HPDE6-E6E7 (cell line): ENCODE data around the gene PSTPIP1.

Experiments
- DNase-seq: peaks from one replicate; pipeline ENCODE4 v3.0.0; 2011; ENCODE audit warnings: missing footprints; ENCODE audit errors: extremely low spot score

Gene PSTPIP1

GRCh38 chr15:77042955-77043920 is 48.3 kb downstream of the PSTPIP1 start:
- DNase-seq, result no peak

- no peak for DNase-seq
These were observed 49.5 kb downstream of the PSTPIP1 start for GRCh38 chr15:77044228-77045042.

- DNase-seq, result no peak
These were observed 51.1 kb downstream of the PSTPIP1 start for GRCh38 chr15:77045985-77046384.

- no peak for DNase-seq
These were observed 51.9 kb downstream of the PSTPIP1 start for GRCh38 chr15:77046704-77047412.

- no peak for DNase-seq
These were observed 53.4 kb downstream of the PSTPIP1 start for GRCh38 chr15:77048135-77048876.

- DNase-seq, result no peak
These were observed 57.6 kb downstream of the PSTPIP1 start for GRCh38 chr15:77052556-77052955.

- DNase-seq, result no peak
These were observed 58.8 kb downstream of the PSTPIP1 start for GRCh38 chr15:77053709-77054108.

GRCh38 chr15:77057072-77057471 is 62.1 kb downstream of the PSTPIP1 start:
- no peak for DNase-seq

- no peak for DNase-seq
These were observed 62.8 kb downstream of the PSTPIP1 start for GRCh38 chr15:77057685-77058084.

- DNase-seq, result no peak
These were observed 63.5 kb downstream of the PSTPIP1 start for GRCh38 chr15:77058468-77058867.

GRCh38 chr15:77059786-77060361 is 64.9 kb downstream of the PSTPIP1 start:
- DNase-seq, result no peak

- no peak for DNase-seq
These were observed 65.6 kb downstream of the PSTPIP1 start for GRCh38 chr15:77060546-77060945.

GRCh38 chr15:77063249-77063648 is 68.3 kb downstream of the PSTPIP1 start:
- DNase-seq, result no peak

GRCh38 chr15:77064063-77064462 is 69.1 kb downstream of the PSTPIP1 start:
- DNase-seq, result no peak

- peak; percentile 45 for DNase-seq
These were observed 69.8 kb downstream of the PSTPIP1 start for GRCh38 chr15:77064539-77065308.

GRCh38 chr15:77066971-77067690 is 72.2 kb downstream of the PSTPIP1 start:
- DNase-seq, result no peak

GRCh38 chr15:77067691-77068367 is 72.9 kb downstream of the PSTPIP1 start:
- DNase-seq, result no peak

- DNase-seq, result no peak
These were observed 73.7 kb downstream of the PSTPIP1 start for GRCh38 chr15:77068633-77069032.
